GM21529 (cell line): ENCODE measurements around the gene IFT81.
"Not testable (repeated sequence)": the region's sequence is repeated elsewhere in the genome, so short reads cannot be mapped to it uniquely, and the experiment has no call there.

Experiments
- ATAC-seq: cut with Tn5 transposase; IDR thresholded peaks from one replicate; pipeline ENCODE4 v1.9.1; 2021; ENCODE audit not compliant: unreplicated experiment

IFT81 gene

DNA sequence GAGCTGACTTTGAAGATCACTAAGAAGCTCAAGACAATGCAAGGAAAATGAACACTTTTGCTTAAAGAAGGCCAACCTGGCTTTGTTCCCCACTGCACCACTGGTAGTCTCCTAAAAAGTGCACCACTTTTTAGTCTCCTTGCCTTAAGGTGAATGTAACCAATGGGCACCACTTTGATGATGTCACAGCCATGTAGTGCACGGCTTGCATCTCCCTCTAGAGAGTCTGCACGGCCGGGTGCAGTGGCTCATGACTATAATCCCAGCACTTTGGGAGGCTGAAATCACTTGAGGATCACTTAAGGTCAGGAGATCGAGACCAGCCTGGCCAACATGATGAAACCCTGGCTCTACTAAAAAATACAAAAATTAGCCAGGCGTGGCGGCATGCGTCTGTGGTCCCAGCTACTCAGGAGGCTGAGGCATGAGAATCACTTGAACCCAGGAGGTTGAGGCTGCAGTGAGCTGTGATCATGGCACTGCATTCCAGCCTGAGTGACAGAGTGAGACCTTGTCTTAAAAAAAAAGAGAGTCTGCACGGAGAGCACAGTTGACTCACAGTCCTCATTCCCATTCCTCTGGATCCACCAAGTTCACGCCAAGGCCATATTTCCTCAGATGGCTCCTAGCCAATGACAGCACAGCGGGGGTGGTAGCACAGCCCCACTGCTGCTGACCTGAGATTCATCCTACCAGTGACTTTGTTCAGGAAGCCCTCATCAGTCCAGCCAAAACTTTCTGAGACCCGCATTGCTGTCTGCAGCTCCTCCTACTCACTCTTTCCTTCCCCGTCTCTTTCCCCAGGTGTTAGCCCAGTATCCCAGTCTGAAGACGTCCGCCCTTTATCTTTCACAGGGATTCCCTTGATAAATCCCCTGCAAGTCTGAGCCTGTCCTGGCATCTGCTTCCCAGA, 16.5 kb upstream of the IFT81 start:
- no peak for ATAC-seq

DNA sequence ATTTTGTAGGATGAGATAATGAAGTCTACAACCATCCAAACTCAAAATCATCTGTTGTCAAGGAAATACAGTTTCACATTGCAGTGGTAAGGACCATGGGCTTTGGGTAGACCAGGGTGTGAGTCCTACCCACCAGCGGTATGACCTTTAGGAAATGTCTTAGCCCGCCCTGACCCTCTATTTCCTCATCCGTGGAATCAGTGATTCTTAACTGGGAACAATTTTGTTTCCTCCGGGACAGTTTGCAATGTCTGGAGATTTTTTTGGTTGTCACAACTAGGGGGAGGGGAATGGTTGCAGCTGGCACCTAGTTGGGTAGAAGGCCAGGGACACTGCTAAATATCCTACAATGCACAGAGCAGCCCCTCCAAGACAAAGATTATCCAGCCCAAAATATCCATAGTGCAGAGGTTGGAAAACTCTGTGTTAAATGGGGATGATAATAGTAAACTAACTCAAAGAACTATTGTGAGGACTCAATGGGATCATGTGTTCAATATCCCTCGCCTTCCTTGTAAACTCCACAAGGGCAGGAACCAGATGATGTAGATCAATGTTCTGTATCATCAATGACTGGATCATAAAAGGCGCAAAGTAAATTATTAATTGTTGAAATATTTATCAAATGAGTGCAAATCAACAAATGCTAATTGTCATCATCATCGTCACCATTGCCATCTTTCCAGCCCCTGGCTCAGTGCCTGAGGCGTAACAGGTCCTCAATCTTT, 15.7 kb upstream of the IFT81 start:
- ATAC-seq: no peak

DNA sequence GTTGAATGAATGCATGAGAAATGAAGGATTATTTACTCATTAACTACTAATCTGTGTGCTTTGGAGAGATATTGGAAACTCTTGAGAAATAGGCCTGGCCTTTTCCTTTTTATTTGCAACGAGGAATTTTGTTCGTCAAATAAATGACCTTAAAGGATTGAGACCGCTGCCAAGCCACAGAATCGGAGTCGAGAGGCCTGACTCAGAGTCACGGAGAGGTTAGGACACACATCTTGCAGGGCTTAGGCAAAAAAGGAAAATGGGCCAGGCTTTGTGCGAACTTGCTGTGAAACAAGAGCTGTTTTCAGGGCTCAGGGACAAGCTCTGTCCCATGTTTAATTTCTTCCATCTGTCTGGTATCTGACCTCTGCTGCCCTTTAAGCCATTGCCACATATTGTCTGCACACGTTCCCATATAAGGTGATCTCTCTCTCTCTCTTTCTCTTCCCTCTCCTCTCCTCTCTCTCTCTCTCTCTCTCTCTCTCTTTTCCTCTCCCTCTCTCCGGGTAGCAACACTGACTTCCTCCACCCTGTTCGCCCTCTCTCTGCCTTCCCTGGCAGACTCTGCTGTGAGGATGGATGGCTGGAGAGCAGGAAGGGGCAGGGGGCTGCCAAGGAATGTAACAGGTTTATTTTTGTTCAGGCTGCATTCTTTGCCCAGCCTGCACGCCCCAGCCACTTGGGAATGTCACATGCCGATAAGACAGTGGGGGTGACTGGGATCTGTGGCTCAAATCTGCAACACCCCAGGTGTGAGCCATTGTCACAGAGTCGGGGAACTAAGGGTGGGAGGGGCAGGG, 14.9 kb upstream of the IFT81 start:
- no peak for ATAC-seq

DNA sequence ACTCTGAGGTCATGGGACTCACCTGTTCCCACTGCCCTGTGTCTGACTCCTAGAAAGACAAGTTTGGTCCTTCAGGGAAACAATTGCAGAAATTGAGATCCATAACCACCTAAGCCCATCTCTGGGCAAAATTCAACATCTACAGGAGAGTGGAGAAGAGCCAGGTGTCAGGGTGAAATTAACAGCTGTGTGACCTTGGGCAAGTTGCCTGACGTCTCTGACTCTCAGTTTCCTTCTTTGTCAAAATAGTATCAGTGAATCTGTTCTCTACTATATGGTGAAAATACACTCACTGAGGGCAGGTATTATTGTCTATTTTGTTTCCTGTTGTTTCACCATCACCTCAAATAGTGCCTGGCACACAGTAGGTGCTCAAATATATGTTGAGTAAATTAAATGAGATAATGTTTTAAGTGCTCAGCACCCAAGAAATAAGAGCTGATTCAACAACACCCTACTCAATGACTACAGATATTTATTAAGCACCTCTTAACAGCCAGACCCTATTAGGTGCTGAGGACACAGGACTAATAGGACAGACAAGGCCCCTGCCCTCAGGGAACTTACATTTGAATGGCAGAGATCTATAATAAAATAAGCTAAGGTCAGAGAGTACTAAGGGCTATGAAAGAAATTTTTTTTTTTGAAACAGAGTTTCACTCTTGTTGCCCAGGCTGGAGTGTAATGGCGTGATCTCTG, 14.2 kb upstream of the IFT81 start:
- ATAC-seq: no peak

GRCh38 chr12:110111476-110112334, 12.5 kb upstream of the IFT81 start:
- no peak for ATAC-seq

GRCh38 chr12:110112335-110112660, 11.9 kb upstream of the IFT81 start:
- ATAC-seq: no peak

GRCh38 chr12:110114528-110114937, 9.6 kb upstream of the IFT81 start:
- no peak for ATAC-seq

DNA sequence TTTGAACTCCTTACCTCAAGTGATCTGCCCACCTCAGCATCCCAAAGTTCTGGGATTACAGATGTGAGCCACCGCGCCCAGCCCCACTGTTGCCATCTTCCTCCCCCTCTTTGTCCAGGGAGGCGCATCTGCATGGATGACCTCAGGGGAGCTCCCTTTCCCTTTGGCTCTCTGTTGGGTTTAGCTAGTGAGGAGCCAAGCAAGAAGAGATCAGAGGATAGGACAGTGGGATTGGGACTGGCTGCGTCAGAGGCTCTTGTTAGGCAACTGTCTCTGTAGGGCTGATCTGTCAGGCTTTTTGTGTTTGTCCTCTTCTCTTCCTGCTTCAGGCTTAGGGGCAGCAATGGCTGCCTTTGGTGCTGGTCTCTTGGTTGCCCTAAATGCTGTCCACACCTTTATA, 8.5 kb upstream of the IFT81 start:
- no peak for ATAC-seq

- ATAC-seq: no peak
These were observed 7.5 kb upstream of the IFT81 start for GRCh38 chr12:110116623-110117022.

DNA sequence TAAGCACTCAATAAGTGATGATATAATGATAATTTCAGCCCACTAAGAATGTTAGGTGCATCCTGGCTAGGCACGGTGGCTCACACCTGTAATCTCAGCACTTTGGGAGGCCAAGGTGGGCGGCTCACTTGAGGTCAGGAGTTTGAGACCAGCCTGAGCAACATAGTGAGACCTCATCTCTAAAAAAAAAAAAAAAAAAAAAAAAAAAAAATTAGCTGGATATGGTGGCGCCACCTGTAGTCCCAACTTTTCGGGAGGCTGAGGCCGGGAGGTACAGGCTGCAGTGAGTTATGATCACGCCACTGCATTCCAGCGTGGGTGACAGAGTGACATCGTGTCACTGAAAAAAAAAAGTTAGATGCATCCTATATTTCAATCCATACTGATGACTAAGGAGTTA, 6.9 kb upstream of the IFT81 start:
- not testable (repeated sequence) for ATAC-seq

DNA sequence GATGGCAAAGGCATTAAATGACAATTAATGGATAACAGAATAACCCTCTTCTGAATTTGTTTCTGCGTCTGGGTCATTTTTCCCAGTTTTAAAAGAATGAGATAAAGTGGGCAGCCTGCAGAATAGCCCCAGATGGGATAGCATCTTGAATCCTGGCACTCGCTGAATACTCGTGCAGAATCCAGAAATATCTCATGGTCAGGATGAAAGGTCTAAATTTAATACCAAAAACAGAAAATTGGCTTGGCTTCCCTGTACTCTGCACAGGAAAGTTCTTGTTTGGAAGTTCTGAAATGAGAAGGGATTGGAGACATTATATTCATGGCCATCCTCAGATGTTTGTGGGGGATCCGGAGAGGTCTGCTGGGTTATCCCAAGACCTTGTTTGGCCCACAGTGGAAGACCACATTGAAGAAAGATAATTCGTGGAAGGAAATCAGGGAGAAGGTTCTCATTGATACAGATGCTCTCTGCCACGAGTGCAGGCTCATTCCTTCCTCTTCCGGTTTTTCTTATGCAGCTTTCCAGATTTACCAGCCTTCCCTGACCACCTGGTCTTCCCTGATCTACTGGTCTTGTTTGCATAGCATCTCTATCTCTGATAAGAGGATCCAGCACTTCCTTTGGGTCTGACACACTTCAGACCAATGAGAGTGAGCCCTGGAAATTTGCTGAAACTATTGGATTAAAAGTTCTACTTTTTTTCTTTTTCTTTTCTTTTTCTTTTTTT, 6.0 kb upstream of the IFT81 start:
- ATAC-seq: no peak

DNA sequence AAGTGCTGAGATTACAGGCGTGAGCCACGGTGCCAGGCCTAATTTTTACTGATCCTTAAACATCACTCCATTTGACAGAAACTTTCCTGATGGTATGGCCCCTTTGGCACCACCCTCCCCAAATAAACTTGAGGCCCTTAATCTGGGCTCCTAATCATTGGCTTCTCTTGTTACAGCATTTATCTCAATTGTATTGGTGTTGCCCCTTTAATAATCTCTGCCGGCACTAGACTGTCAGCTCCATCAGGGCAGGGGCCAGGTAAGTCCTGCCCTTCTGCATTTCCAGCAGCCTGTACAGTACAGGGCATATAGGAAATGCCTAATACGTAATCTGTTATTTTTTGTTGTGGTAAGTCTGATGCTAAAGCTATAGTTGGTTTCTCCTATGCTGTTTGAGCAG, 1.2 kb upstream of the IFT81 start:
- ATAC-seq: no peak

- no peak for ATAC-seq
These were observed 263 bp upstream of the IFT81 start for GRCh38 chr12:110123919-110124268.

DNA sequence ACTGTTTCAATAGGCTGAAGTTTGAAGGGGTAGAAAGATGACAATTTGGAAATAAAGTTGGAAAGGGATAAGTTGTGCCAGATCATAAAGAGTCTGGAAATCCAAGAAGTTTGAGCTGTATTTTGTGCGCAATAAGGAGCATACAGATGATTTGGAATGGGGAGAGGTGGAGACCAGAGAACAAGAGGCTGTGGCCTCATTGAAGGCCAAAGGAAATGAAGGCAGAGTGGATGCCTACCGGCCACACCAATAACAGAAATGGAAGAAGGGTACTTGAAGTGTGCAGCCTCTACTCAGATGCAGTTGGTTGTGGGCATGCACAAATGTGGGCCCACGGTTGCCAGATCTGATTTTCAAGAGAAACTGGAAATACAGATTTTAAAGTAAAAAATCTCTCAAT, 2.4 kb downstream of the IFT81 start:
- no peak for ATAC-seq

- ATAC-seq: no peak
These were observed 10.7 kb downstream of the IFT81 start for GRCh38 chr12:110134691-110135411.

DNA sequence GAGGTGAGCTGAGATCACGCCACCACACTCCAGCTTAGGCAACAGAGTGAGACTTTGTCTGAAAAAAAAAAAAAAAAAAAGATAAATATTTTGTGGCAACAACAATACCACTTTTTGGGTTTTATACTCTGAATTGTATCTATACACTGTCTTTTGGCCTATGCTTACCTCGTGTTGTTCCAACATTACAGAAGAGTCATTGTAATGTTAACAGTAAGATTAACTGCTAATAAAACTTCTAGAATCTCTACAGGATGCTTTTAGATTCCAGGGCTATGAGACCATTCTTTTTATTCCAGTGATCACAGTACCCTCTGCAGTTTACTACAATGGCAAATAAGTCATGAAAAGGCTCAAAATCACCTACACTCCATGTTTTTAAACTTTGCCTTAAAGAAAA, 11.6 kb downstream of the IFT81 start:
- ATAC-seq: no peak

- ATAC-seq: no peak
These were observed 13.6 kb downstream of the IFT81 start for GRCh38 chr12:110137786-110138185.

- ATAC-seq: no peak
These were observed 17.2 kb downstream of the IFT81 start for GRCh38 chr12:110141389-110141788.

GRCh38 chr12:110146986-110147385, 22.8 kb downstream of the IFT81 start:
- ATAC-seq: no peak
